A673 (cell line): ENCODE measurements around the gene FRMD4B. TPM values are rescaled to one million over a fixed set of nuclear protein-coding genes. Genes with fewer than 3 reads are reported as not detected.
A peak's percentile ranks its signal among the peaks of the same experiment; 100 is the strongest.

ENCODE experiments used
- BruUV-seq: library from RNA; stranded (reverse); fragments of 400-500 nt; replicated peaks from 2 replicates; lab custom pipeline; 2021; lab: Mats Ljungman, UMichigan
- CTCF ChIA-PET: fragments of 300-600 bp; sonication (Branson Sonifier 250); formaldehyde crosslinking; loops from one replicate; lab custom pipeline; 2022; ENCODE audit warnings: antibody characterized with exemption; lab: Charles Lee
- POLR2A ChIA-PET: fragments of 300-600 bp; sonication (Branson Sonifier 250); formaldehyde crosslinking; loops from one replicate; lab custom pipeline; 2022; ENCODE audit warnings: antibody characterized with exemption; ENCODE audit not compliant: low non-redundant PET; lab: Charles Lee
- DNase-seq: peaks from one replicate; pipeline ENCODE4 v3.0.0-alpha.2; 2015; ENCODE audit warnings: low spot score
- H3K27ac ChIP-seq: fragments of 200-600 bp; sonication (generic); 2 replicates; pipeline ENCODE4 v1.5.1; 2016; ENCODE audit warnings: mixed run types, low read depth, mild to moderate bottlenecking, mixed read lengths, antibody characterized with exemption, low read length; ENCODE audit not compliant: poor library complexity, severe bottlenecking
- H3K27me3 ChIP-seq: fragments of 200-600 bp; sonication (generic); replicated peaks from 2 replicates; pipeline ENCODE4 v1.6.1; 2017; ENCODE audit warnings: mixed run types, low read depth, mild to moderate bottlenecking, mixed read lengths, antibody characterized with exemption, low read length; ENCODE audit not compliant: insufficient read depth, poor library complexity
- H3K36me3 ChIP-seq: fragments of 200-600 bp; sonication (generic); 2 replicates; pipeline ENCODE4 v1.6.1; 2016; ENCODE audit warnings: mixed run types, mild to moderate bottlenecking, mixed read lengths, antibody characterized with exemption, low read length; ENCODE audit not compliant: insufficient read depth, poor library complexity, severe bottlenecking
- H3K4me1 ChIP-seq: fragments of 200-600 bp; sonication (generic); 2 replicates; pipeline ENCODE4 v1.6.1; 2017; ENCODE audit warnings: mixed run types, mild to moderate bottlenecking, mixed read lengths, antibody characterized with exemption, low read length; ENCODE audit not compliant: insufficient read depth, poor library complexity, severe bottlenecking
- H3K4me3 ChIP-seq: fragments of 200-600 bp; sonication (generic); 2 replicates; pipeline ENCODE4 v1.5.1; 2016; ENCODE audit warnings: low read depth, mixed run types, mild to moderate bottlenecking, mixed read lengths, low read length; ENCODE audit not compliant: poor library complexity, severe bottlenecking
- H3K9me3 ChIP-seq: fragments of 200-600 bp; sonication (generic); 2 replicates; pipeline ENCODE4 v1.6.1; 2016; ENCODE audit warnings: mixed run types, low read depth, mild to moderate bottlenecking, mixed read lengths, antibody characterized with exemption, low read length; ENCODE audit not compliant: poor library complexity, severe bottlenecking
- CTCF ChIP-seq: fragments of 300-800, 200-600 bp; sonication (generic); conservative IDR thresholded peaks from 2 replicates; pipeline ENCODE4 v1.5.1; 2017; ENCODE audit warnings: low read depth, mild to moderate bottlenecking, antibody characterized with exemption, low read length, moderate library complexity, mixed read lengths
- EZH2 ChIP-seq: fragments of 200-600 bp; sonication (generic); IDR thresholded peaks from 2 replicates; pipeline ENCODE4 v1.6.1; 2017; ENCODE audit warnings: borderline replicate concordance, low read depth, mild to moderate bottlenecking, mixed read lengths, antibody characterized with exemption, low read length; ENCODE audit not compliant: poor library complexity, severe bottlenecking
- intact Hi-C: fragments of 100-400 bp; cut with micrococcal nuclease; formaldehyde crosslinking; loops from one replicate; pipeline ENCODE4 v1.10.0; 2022; ENCODE audit not compliant: unreplicated experiment
- total RNA-seq: library from RNA; stranded (reverse); gene quantifications from 2 replicates; pipeline ENCODE4 v1.2.3, GENCODE V29; 2021

FRMD4B gene
- total RNA-seq, 1 experiment from 2014 or later: 0.21 TPM

- no peak for TF ChIP-seq EZH2
- TF ChIP-seq CTCF: no peak
- ChIA-PET POLR2A (no interaction called here), CTCF (no interaction called here)
- Histone ChIP-seq H3K36me3 (no peaks in the 10 kb centered on the region), H3K27me3 (peaks cover 35% of the 10 kb centered on the region), H3K27ac (no peak overlapping the region), H3K4me1 (no peaks in the 10 kb centered on the region), H3K4me3 (no peak overlapping the region), H3K9me3 (no peaks in the 10 kb centered on the region)
- BruUV-seq: no TSS peak
- no peak for DNase-seq
- intact Hi-C loops: no loop called here
These were observed 2.4 kb upstream of the FRMD4B start for GRCh38 chr3:69388241-69388640.

- CTCF ChIA-PET: no interaction called here
- H3K36me3 ChIP-seq: no peaks in the 10 kb centered on the region
These were observed 883 bp upstream of the FRMD4B start for GRCh38 chr3:69386556-69387385.

GRCh38 chr3:69385123-69385722 is 665 bp downstream of the FRMD4B start:
- Histone ChIP-seq H3K27ac (no peak overlapping the region), H3K27me3 (peaks cover 35% of the 10 kb centered on the region), H3K4me3 (no peak overlapping the region), H3K9me3 (no peaks in the 10 kb centered on the region), H3K36me3 (no peaks in the 10 kb centered on the region), H3K4me1 (no peaks in the 10 kb centered on the region)
- BruUV-seq: no TSS peak
- TF ChIP-seq EZH2 (peak; percentile 7), CTCF (no peak)
- ChIA-PET CTCF (no interaction called here), POLR2A (no interaction called here)
- no peak for DNase-seq
- intact Hi-C loops: no loop called here

More at GRCh38 chr3:69386556-69387385, 883 bp upstream of the FRMD4B start:
- no TSS peak for BruUV-seq
- H3K4me3 ChIP-seq: no peak overlapping the region
- no peak for TF ChIP-seq EZH2
- no peak for TF ChIP-seq CTCF
- H3K27ac ChIP-seq: no peak overlapping the region
- H3K4me1 ChIP-seq: no peaks in the 10 kb centered on the region
- no peak for DNase-seq
- H3K27me3 ChIP-seq: peaks cover 35% of the 10 kb centered on the region
- no peaks in the 10 kb centered on the region for H3K9me3 ChIP-seq
- POLR2A ChIA-PET: no interaction called here
- intact Hi-C loops: no loop called here
